ENCODE measurements around the gene SIM2.

SIM2 gene

GRCh38 chr21:36751383-36751782 lies 52.5 kb downstream of the SIM2 start:
- Histone ChIP-seq H3K27ac (replicated peaks) (no peak overlapping the region), H3K27me3 (ENCODE audit: insufficient read depth, poor library complexity, severe bottlenecking) (peaks cover 28% of the 10 kb centered on the region), H3K4me3 (replicated peaks; ENCODE audit: insufficient read depth, low read length) (no peak overlapping the region)
- no peak for DNase-seq (ENCODE audit: low read depth in 1 of 2, low spot score in 1 of 2)
- no peak for TF ChIP-seq POLR2AphosphoS5 (IDR thresholded peaks at IDR 0.05; ENCODE audit: low read depth)

DNA sequence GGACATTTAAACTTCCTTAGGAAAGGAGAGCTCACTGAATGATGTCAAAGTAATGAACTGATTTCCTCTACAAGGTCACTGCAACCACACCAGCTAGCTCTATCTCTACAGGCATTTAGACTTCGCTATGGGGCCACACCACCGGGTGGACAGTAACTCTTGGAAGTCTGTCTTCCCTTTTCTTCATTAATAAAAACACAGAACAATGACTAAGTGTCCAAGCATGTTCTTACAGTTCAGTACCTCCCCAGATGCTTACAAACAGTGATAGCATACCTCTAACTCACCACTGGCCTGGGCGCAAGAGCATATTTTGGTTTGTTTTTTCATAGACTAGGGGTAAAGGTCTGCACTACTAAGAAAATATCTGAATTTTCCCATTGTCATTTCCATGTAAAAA lies 54.6 kb downstream of the SIM2 start:
- no peak overlapping the region for H3K4me3 ChIP-seq (replicated peaks; ENCODE audit: insufficient read depth, low read length)
- H3K27ac ChIP-seq (replicated peaks): no peak overlapping the region
- TF ChIP-seq POLR2AphosphoS5 (IDR thresholded peaks at IDR 0.05; ENCODE audit: low read depth) (no peak), SPI1 (IDR thresholded peaks at IDR 0.05; ENCODE audit: borderline replicate concordance, low read depth) (no peak), GABPA (IDR thresholded peaks at IDR 0.05; ENCODE audit: low read depth) (no peak)
- TF ChIP-seq, protein P1, sequence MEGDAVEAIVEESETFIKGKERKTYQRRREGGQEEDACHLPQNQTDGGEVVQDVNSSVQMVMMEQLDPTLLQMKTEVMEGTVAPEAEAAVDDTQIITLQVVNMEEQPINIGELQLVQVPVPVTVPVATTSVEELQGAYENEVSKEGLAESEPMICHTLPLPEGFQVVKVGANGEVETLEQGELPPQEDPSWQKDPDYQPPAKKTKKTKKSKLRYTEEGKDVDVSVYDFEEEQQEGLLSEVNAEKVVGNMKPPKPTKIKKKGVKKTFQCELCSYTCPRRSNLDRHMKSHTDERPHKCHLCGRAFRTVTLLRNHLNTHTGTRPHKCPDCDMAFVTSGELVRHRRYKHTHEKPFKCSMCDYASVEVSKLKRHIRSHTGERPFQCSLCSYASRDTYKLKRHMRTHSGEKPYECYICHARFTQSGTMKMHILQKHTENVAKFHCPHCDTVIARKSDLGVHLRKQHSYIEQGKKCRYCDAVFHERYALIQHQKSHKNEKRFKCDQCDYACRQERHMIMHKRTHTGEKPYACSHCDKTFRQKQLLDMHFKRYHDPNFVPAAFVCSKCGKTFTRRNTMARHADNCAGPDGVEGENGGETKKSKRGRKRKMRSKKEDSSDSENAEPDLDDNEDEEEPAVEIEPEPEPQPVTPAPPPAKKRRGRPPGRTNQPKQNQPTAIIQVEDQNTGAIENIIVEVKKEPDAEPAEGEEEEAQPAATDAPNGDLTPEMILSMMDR (IDR thresholded peaks at IDR 0.05; ENCODE audit: insufficient read depth, low read length): no peak
- TF ChIP-seq, protein P2, sequence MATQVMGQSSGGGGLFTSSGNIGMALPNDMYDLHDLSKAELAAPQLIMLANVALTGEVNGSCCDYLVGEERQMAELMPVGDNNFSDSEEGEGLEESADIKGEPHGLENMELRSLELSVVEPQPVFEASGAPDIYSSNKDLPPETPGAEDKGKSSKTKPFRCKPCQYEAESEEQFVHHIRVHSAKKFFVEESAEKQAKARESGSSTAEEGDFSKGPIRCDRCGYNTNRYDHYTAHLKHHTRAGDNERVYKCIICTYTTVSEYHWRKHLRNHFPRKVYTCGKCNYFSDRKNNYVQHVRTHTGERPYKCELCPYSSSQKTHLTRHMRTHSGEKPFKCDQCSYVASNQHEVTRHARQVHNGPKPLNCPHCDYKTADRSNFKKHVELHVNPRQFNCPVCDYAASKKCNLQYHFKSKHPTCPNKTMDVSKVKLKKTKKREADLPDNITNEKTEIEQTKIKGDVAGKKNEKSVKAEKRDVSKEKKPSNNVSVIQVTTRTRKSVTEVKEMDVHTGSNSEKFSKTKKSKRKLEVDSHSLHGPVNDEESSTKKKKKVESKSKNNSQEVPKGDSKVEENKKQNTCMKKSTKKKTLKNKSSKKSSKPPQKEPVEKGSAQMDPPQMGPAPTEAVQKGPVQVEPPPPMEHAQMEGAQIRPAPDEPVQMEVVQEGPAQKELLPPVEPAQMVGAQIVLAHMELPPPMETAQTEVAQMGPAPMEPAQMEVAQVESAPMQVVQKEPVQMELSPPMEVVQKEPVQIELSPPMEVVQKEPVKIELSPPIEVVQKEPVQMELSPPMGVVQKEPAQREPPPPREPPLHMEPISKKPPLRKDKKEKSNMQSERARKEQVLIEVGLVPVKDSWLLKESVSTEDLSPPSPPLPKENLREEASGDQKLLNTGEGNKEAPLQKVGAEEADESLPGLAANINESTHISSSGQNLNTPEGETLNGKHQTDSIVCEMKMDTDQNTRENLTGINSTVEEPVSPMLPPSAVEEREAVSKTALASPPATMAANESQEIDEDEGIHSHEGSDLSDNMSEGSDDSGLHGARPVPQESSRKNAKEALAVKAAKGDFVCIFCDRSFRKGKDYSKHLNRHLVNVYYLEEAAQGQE (IDR thresholded peaks at IDR 0.05; ENCODE audit: insufficient replicate concordance, low read depth): no peak
- no peak for DNase-seq (ENCODE audit: low read depth in 1 of 2, low spot score in 1 of 2)
- H3K27me3 ChIP-seq (ENCODE audit: insufficient read depth, poor library complexity, severe bottlenecking): peaks cover 12% of the 10 kb centered on the region

GRCh38 chr21:36754241-36754898 lies 55.5 kb downstream of the SIM2 start:
- no peak overlapping the region for H3K27ac ChIP-seq (replicated peaks)
- peaks cover 7% of the 10 kb centered on the region for H3K27me3 ChIP-seq (ENCODE audit: insufficient read depth, poor library complexity, severe bottlenecking)
- H3K4me3 ChIP-seq (replicated peaks; ENCODE audit: insufficient read depth, low read length): no peak overlapping the region
- TF ChIP-seq SPI1 (IDR thresholded peaks at IDR 0.05; ENCODE audit: borderline replicate concordance, low read depth) (peak; percentile 67), POLR2AphosphoS5 (IDR thresholded peaks at IDR 0.05; ENCODE audit: low read depth) (0 out of 2 replicates have a peak, but pooled peaks have one; percentile 19)
- TF ChIP-seq, protein P1 (IDR thresholded peaks at IDR 0.05; ENCODE audit: insufficient read depth, low read length): no peak
- peak in 1 of 2 experiments; percentile 25 for DNase-seq (ENCODE audit: low read depth in 1 of 2, low spot score in 1 of 2)

- peaks cover 7% of the 10 kb centered on the region for H3K27me3 ChIP-seq (ENCODE audit: insufficient read depth, poor library complexity, severe bottlenecking)
- TF ChIP-seq SPI1 (IDR thresholded peaks at IDR 0.05; ENCODE audit: borderline replicate concordance, low read depth) (no peak), GABPA (IDR thresholded peaks at IDR 0.05; ENCODE audit: low read depth) (no peak), POLR2AphosphoS5 (IDR thresholded peaks at IDR 0.05; ENCODE audit: low read depth) (no peak)
- TF ChIP-seq, protein P1 (IDR thresholded peaks at IDR 0.05; ENCODE audit: insufficient read depth, low read length): no peak
- TF ChIP-seq, protein P2 (IDR thresholded peaks at IDR 0.05; ENCODE audit: insufficient replicate concordance, low read depth): no peak
- no peak overlapping the region for H3K4me3 ChIP-seq (replicated peaks; ENCODE audit: insufficient read depth, low read length)
- no peak overlapping the region for H3K27ac ChIP-seq (replicated peaks)
- DNase-seq (ENCODE audit: low read depth in 1 of 2, low spot score in 1 of 2): no peak
These were observed 57.6 kb downstream of the SIM2 start for GRCh38 chr21:36756527-36756926.
